ENCODE data around the gene PP2D1. TPM values are rescaled to one million over a fixed set of nuclear protein-coding genes. Genes with fewer than 3 reads are reported as not detected.

The PP2D1 gene
- total and polyA plus RNA-seq, 9 of the 15 experiments (the other 6 are each of a cell fraction or from before 2014, with no cell fraction given), result 0.07 to 0.10 TPM; not detected in 7

DNA sequence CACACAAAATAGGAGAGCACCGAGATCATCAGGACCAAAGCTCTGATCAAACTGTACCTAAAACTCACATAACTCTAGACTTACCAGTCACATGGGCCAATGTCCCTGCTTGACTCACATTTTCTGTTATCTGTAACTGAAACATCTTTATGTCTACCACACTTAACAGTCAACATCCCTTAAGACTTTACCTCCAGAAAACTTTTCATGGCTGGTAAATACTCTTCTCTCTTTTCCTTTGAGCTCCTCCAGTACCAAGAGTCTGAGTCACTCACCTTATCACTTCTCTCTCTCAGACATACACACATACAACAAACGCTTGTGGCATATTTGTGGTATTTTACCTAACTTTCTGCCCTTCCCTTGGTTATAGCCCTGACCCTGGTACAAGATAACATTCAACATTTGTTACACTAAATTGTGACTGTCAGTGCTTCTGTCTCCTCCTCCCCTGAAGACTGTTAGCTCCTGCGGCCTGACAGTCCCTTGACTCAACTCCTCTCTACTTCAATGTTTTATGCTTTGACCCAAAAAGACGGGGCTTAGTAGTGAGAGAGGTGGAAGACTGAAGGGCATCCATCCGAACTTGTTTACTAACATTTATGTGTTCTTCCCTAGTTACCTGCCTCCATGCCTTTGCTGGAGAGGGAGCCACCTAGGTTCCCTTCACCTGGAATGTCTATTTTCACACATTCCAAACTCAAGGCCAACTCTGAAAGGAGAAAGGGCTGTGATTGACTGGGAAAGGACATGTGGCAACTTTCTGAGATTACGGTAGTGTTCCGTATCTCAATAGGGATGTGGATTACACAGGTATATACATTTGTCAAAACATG, 74.4 kb downstream of the PP2D1 start (continued):
- TF ChIP-seq, protein P1, sequence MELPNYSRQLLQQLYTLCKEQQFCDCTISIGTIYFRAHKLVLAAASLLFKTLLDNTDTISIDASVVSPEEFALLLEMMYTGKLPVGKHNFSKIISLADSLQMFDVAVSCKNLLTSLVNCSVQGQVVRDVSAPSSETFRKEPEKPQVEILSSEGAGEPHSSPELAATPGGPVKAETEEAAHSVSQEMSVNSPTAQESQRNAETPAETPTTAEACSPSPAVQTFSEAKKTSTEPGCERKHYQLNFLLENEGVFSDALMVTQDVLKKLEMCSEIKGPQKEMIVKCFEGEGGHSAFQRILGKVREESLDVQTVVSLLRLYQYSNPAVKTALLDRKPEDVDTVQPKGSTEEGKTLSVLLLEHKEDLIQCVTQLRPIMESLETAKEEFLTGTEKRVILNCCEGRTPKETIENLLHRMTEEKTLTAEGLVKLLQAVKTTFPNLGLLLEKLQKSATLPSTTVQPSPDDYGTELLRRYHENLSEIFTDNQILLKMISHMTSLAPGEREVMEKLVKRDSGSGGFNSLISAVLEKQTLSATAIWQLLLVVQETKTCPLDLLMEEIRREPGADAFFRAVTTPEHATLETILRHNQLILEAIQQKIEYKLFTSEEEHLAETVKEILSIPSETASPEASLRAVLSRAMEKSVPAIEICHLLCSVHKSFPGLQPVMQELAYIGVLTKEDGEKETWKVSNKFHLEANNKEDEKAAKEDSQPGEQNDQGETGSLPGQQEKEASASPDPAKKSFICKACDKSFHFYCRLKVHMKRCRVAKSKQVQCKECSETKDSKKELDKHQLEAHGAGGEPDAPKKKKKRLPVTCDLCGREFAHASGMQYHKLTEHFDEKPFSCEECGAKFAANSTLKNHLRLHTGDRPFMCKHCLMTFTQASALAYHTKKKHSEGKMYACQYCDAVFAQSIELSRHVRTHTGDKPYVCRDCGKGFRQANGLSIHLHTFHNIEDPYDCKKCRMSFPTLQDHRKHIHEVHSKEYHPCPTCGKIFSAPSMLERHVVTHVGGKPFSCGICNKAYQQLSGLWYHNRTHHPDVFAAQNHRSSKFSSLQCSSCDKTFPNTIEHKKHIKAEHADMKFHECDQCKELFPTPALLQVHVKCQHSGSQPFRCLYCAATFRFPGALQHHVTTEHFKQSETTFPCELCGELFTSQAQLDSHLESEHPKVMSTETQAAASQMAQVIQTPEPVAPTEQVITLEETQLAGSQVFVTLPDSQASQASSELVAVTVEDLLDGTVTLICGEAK (IDR thresholded peaks at IDR 0.05), result no peak
- TF ChIP-seq, protein P1 (CRISPR knock-in tag; IDR thresholded peaks at IDR 0.05), result no peak
- TF ChIP-seq, protein P2, sequence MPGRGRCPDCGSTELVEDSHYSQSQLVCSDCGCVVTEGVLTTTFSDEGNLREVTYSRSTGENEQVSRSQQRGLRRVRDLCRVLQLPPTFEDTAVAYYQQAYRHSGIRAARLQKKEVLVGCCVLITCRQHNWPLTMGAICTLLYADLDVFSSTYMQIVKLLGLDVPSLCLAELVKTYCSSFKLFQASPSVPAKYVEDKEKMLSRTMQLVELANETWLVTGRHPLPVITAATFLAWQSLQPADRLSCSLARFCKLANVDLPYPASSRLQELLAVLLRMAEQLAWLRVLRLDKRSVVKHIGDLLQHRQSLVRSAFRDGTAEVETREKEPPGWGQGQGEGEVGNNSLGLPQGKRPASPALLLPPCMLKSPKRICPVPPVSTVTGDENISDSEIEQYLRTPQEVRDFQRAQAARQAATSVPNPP (IDR thresholded peaks at IDR 0.05; ENCODE audit: borderline replicate concordance, insufficient read depth, insufficient read length), result no peak
- TF ChIP-seq SRSF1 (IDR thresholded peaks at IDR 0.05; ENCODE audit: low read depth, low read length) (no peak), ZNF830 (CRISPR knock-in tag; IDR thresholded peaks at IDR 0.05) (no peak), SAP30 (IDR thresholded peaks at IDR 0.05; ENCODE audit: borderline replicate concordance, insufficient read depth, low read depth, low read length, poor library complexity, severe bottlenecking) (no peak), EP300 (IDR thresholded peaks at IDR 0.05; ENCODE audit: low read length) (peak; percentile 75; the same call in 1 of the 2 replicates), RCOR1 (IDR thresholded peaks at IDR 0.05; ENCODE audit: borderline replicate concordance in 1 of 2, low read depth in 2 of 2, low read length in 2 of 2) (peak in 1 of 2 experiments; percentile 67; a peak in 2 of 4 replicates), NCOA1 (IDR thresholded peaks at IDR 0.05; ENCODE audit: low read depth) (no peak), ZNF77 (CRISPR knock-in tag; IDR thresholded peaks at IDR 0.05) (no peak), ZNF586 (CRISPR knock-in tag; conservative IDR thresholded peaks at IDR 0.05) (no peak), ZNF282 (CRISPR knock-in tag; IDR thresholded peaks at IDR 0.05) (no peak), GTF2F1 (IDR thresholded peaks at IDR 0.05; ENCODE audit: low read depth, low read length) (no peak), ETS2 (tag; IDR thresholded peaks at IDR 0.05; ENCODE audit: borderline replicate concordance, poor library complexity, severe bottlenecking) (no peak)
- TF ChIP-seq, protein P3, sequence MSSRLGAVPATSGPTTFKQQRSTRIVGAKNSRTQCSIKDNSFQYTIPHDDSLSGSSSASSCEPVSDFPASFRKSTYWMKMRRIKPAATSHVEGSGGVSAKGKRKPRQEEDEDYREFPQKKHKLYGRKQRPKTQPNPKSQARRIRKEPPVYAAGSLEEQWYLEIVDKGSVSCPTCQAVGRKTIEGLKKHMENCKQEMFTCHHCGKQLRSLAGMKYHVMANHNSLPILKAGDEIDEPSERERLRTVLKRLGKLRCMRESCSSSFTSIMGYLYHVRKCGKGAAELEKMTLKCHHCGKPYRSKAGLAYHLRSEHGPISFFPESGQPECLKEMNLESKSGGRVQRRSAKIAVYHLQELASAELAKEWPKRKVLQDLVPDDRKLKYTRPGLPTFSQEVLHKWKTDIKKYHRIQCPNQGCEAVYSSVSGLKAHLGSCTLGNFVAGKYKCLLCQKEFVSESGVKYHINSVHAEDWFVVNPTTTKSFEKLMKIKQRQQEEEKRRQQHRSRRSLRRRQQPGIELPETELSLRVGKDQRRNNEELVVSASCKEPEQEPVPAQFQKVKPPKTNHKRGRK (tag; IDR thresholded peaks at IDR 0.05), result no peak

Measured in K562 (cell line).